HUES64 (cell line): ENCODE data around the gene SCAPER.

Experiments used
- H3K27ac ChIP-seq: 2 replicates; pipeline ENCODE4 v1.7.0; 2013; ENCODE audit warnings: low read depth, low read length, inconsistent platforms
- H3K27me3 ChIP-seq: 2 replicates; pipeline ENCODE4 v1.6.1; 2013; ENCODE audit warnings: mild to moderate bottlenecking, low read length; ENCODE audit not compliant: insufficient read depth
- H3K36me3 ChIP-seq: 2 replicates; pipeline ENCODE4 v1.6.1; 2013; ENCODE audit warnings: mild to moderate bottlenecking, low read length; ENCODE audit not compliant: insufficient read depth
- H3K4me1 ChIP-seq: 2 replicates; pipeline ENCODE4 v1.6.1; 2013; ENCODE audit warnings: mild to moderate bottlenecking, low read length, moderate library complexity; ENCODE audit not compliant: insufficient read depth
- H3K4me3 ChIP-seq: 2 replicates; pipeline ENCODE4 v1.5.1; 2013; ENCODE audit warnings: mild to moderate bottlenecking, low read length, moderate library complexity
- H3K9ac ChIP-seq: 2 replicates; pipeline ENCODE4 v1.6.1; 2013; ENCODE audit warnings: mild to moderate bottlenecking, low read depth, low read length
- H3K9me3 ChIP-seq: 2 replicates; pipeline ENCODE4 v1.6.1; 2013; ENCODE audit warnings: low read depth, low read length; ENCODE audit not compliant: insufficient read depth
- WGBS: fragments of 150-250, 120-280 bp; methylation state at CpG from one replicate; pipeline ENCODE4 v1.1.7; 2013; ENCODE audit warnings: missing lambda C conversion rate; 5-methylcytosine and 5-hydroxymethylcytosine counted together

Gene SCAPER

DNA sequence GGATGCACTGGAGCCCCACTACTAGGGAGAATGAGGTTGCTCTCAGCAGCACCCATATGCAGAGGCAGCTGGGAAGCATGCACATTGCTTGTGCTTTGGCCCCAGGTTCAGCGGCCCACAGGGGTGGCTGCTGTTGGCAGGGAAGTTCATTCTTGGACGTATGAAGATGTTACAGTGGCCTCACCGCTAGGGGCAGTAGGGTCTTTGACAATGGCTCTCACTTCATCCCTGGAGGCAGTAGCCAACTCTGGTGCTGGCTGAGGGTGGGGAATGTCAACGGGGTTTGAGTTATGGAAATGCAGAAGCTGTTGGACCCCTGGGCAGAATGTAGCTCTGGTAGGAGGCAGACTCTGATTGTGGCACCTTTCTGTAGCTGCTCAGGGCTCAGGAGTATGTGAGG lies 279.9 kb downstream of the SCAPER start:
- H3K9me3 ChIP-seq = no peaks in the 10 kb centered on the region
- H3K9ac ChIP-seq = no peak overlapping the region
- H3K4me1 ChIP-seq = no peaks in the 10 kb centered on the region
- no peak overlapping the region for H3K4me3 ChIP-seq
- H3K27ac ChIP-seq = no peak overlapping the region
- no peaks in the 10 kb centered on the region for H3K27me3 ChIP-seq
- H3K36me3 ChIP-seq = no peaks in the 10 kb centered on the region
- 77% methylated on average over 4 of the region's 4 CpGs for WGBS

- H3K27ac ChIP-seq = no peak overlapping the region
- H3K27me3 ChIP-seq = no peaks in the 10 kb centered on the region
- H3K36me3 ChIP-seq = no peaks in the 10 kb centered on the region
- H3K9me3 ChIP-seq = peaks cover 12% of the 10 kb centered on the region
- H3K4me3 ChIP-seq = no peak overlapping the region
- H3K9ac ChIP-seq = no peak overlapping the region
- no peaks in the 10 kb centered on the region for H3K4me1 ChIP-seq
These were observed 290.4 kb downstream of the SCAPER start for GRCh38 chr15:76614725-76615124.

- WGBS = 91% methylated on average over 7 of the region's 7 CpGs
- Histone ChIP-seq H3K36me3 (no peaks in the 10 kb centered on the region), H3K4me1 (no peaks in the 10 kb centered on the region), H3K9me3 (no peaks in the 10 kb centered on the region), H3K27me3 (no peaks in the 10 kb centered on the region), H3K9ac (no peak overlapping the region), H3K4me3 (no peak overlapping the region), H3K27ac (no peak overlapping the region)
These were observed 316.1 kb downstream of the SCAPER start for GRCh38 chr15:76588811-76589747.

DNA sequence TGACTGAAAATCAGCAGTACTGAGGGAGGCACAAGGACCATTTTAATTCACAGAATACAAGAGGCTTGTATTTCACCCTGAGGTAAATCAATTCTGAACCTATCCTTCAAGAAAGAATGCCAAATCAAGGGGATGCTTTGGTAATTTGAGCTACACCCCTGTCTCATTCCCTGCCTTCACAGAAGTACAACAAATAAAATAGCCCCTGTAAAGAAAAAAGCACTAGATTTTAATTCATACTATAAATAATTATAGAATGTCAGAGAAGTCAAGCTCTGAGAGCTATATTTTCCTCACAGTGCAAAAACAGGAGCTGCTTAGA lies 319.6 kb downstream of the SCAPER start:
- Histone ChIP-seq H3K9me3 (peaks cover 7% of the 10 kb centered on the region; the same call in 1 of the 2 replicates), H3K27ac (no peak overlapping the region), H3K4me3 (no peak overlapping the region), H3K36me3 (no peaks in the 10 kb centered on the region), H3K9ac (no peak overlapping the region), H3K4me1 (no peaks in the 10 kb centered on the region), H3K27me3 (no peaks in the 10 kb centered on the region)

DNA sequence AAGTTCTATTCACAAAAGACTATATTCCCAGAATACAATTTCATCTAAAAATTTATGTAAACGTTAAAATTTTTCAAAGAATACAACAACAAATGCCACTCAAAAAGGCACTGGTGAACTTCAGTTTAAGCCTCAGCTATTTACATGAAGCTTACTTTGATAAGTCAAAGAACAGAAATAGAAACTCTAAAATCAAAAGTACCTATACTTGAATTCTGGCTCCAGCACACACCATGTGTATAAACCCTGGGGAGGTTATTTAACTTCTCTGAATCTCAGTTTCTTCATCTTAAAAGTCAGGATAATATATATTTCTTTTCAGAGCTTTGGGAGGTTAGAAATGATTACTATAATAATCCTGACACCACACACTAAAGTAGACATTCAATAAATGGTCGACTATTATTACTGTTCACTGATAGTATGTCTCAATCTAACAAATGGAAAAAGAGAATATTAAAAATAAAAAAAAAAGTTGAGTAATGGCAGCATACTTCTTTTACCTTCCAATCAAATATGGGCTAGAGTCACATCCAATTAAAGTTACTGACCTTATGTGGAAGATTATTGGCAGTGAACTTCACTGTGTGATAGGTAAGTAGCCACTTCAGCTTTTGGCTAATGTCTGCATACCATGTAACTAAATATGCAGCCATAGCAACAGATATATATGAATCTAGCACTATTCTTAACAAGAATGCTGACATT lies 320.1 kb downstream of the SCAPER start:
- Histone ChIP-seq H3K9me3 (peaks cover 7% of the 10 kb centered on the region; the same call in 1 of the 2 replicates), H3K27ac (no peak overlapping the region), H3K4me3 (no peak overlapping the region), H3K9ac (no peak overlapping the region), H3K36me3 (no peaks in the 10 kb centered on the region), H3K4me1 (no peaks in the 10 kb centered on the region), H3K27me3 (no peaks in the 10 kb centered on the region)
- 87% methylated on average over 1 of the region's 2 CpGs for WGBS

- no peaks in the 10 kb centered on the region for H3K36me3 ChIP-seq
- no peak overlapping the region for H3K27ac ChIP-seq
- peaks cover 7% of the 10 kb centered on the region; the same call in 1 of the 2 replicates for H3K9me3 ChIP-seq
- no peak overlapping the region for H3K4me3 ChIP-seq
- no peaks in the 10 kb centered on the region for H3K4me1 ChIP-seq
- H3K27me3 ChIP-seq = no peaks in the 10 kb centered on the region
- H3K9ac ChIP-seq = no peak overlapping the region
- WGBS = 89% methylated on average over 5 of the region's 5 CpGs
These were observed 322.6 kb downstream of the SCAPER start for GRCh38 chr15:76582550-76582949.

DNA sequence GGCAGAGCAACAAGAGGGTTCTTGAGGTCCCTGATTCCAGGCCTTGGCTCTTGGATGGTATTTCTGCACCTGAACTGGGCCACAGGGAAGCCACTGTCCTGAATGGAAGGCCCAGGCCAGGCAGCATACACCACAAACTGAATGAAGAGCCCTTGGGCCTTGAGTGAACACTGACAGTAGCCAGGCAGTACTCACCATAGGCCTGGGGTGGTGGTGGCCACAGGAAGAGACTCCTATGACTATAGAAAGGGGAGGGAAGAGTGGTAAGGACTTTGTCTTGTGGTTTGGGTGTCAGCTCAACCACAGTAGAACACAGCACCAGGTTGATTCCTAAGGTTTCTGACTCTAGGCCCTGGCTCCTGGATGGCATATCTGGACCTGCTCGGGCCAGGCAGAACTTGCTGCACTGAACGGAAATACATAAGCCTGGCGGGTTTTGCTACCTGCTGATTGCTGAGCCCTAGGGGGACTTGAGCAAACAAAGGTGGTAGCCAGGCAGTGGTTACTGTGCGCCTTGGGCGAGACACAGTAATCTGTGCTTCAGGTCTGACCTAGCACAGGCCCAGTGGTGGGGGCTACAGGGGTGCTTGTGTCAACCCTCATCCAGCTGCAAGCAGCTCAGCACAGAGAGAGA lies 327.1 kb downstream of the SCAPER start:
- WGBS = 88% methylated on average over 5 of the region's 5 CpGs
- H3K4me1 ChIP-seq = no peaks in the 10 kb centered on the region
- H3K27me3 ChIP-seq = no peaks in the 10 kb centered on the region
- no peaks in the 10 kb centered on the region for H3K36me3 ChIP-seq
- no peak overlapping the region for H3K9ac ChIP-seq
- H3K9me3 ChIP-seq = peaks cover 7% of the 10 kb centered on the region; the same call in 1 of the 2 replicates
- no peak overlapping the region for H3K27ac ChIP-seq
- H3K4me3 ChIP-seq = no peak overlapping the region

DNA sequence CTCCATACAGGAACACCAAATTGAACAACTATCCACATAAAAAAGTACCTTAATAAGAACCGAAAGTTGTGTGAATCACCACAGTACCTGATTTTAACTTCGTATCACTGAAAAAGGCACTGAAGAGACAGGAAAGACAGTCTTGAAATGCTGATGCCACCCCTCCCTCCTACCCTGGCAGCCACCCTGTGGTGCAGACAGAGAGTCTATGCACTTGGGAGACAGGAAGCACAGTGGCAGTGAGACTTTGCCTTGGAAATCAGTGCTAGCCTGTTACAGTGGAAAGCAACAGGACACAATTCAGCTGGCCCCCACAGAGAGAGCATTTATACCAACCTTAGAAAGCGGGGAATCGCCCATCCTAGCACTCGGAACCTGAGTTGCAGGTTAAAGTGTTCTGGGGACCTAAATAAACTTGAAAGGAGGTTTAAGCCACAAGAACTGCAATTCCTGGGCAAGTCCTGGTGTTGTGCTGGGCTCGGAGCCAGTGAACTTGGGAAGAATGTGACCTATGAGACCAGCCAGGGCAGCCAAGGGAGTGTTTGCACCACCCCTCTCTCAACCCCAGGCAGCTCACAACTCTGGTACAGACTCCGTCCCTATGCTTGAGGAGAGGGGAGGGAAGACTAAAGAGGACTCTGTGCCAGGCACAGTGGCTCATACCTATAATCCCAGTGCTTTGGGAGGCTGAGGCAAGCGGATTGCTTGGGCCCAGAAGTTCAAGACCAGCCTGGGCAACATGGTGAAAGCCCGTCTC lies 328.4 kb downstream of the SCAPER start:
- Histone ChIP-seq H3K27me3 (no peaks in the 10 kb centered on the region), H3K36me3 (no peaks in the 10 kb centered on the region), H3K27ac (no peak overlapping the region), H3K4me1 (no peaks in the 10 kb centered on the region), H3K4me3 (no peak overlapping the region), H3K9me3 (0 out of 2 replicates have a peak, but pooled peaks cover 5% of the 10 kb centered on the region), H3K9ac (no peak overlapping the region)
- WGBS = 86% methylated on average over 9 of the region's 9 CpGs

GRCh38 chr15:76575679-76576078 lies 329.5 kb downstream of the SCAPER start:
- H3K27ac ChIP-seq = no peak overlapping the region

GRCh38 chr15:76575274-76575673 lies 329.9 kb downstream of the SCAPER start:
- H3K9ac ChIP-seq = no peak overlapping the region
- H3K27ac ChIP-seq = no peak overlapping the region
- 90% methylated on average over 1 of the region's 1 CpG for WGBS
- no peaks in the 10 kb centered on the region; the same call in 1 of the 2 replicates for H3K9me3 ChIP-seq
- H3K4me1 ChIP-seq = no peaks in the 10 kb centered on the region
- H3K4me3 ChIP-seq = no peak overlapping the region
- H3K27me3 ChIP-seq = no peaks in the 10 kb centered on the region
- no peaks in the 10 kb centered on the region for H3K36me3 ChIP-seq

More at GRCh38 chr15:76575679-76576078, 329.5 kb downstream of the SCAPER start:
- H3K36me3 ChIP-seq = no peaks in the 10 kb centered on the region
- no peak overlapping the region for H3K9ac ChIP-seq
- no peaks in the 10 kb centered on the region for H3K4me1 ChIP-seq
- H3K4me3 ChIP-seq = no peak overlapping the region
- no peaks in the 10 kb centered on the region for H3K9me3 ChIP-seq
- no peaks in the 10 kb centered on the region for H3K27me3 ChIP-seq
- WGBS = 96% methylated on average over 2 of the region's 2 CpGs

DNA sequence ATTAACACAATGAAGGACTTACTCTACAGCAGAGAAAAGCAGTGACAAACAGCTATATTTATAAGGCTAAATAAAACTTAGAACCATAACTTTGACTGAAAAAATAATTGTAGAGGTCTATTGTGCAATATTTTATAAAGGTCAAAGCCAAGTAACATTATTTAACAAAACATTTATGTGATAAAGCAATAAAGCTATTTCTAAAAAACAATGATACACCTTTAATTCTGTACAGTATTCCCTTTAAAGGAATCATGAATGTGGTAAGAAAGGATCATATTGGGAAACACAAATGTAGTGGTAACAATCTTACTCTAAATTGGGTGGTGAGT lies 332.2 kb downstream of the SCAPER start:
- Histone ChIP-seq H3K36me3 (no peaks in the 10 kb centered on the region), H3K4me1 (no peaks in the 10 kb centered on the region), H3K27ac (no peak overlapping the region), H3K27me3 (no peaks in the 10 kb centered on the region), H3K4me3 (no peak overlapping the region), H3K9me3 (peaks cover 7% of the 10 kb centered on the region; the same call in 1 of the 2 replicates), H3K9ac (no peak overlapping the region)
